ENCODE data around the gene ZNF484.
"Not testable (repeated sequence)": the region's sequence is repeated elsewhere in the genome, so short reads cannot be mapped to it uniquely, and the experiment has no call there.

The ZNF484 gene

DNA sequence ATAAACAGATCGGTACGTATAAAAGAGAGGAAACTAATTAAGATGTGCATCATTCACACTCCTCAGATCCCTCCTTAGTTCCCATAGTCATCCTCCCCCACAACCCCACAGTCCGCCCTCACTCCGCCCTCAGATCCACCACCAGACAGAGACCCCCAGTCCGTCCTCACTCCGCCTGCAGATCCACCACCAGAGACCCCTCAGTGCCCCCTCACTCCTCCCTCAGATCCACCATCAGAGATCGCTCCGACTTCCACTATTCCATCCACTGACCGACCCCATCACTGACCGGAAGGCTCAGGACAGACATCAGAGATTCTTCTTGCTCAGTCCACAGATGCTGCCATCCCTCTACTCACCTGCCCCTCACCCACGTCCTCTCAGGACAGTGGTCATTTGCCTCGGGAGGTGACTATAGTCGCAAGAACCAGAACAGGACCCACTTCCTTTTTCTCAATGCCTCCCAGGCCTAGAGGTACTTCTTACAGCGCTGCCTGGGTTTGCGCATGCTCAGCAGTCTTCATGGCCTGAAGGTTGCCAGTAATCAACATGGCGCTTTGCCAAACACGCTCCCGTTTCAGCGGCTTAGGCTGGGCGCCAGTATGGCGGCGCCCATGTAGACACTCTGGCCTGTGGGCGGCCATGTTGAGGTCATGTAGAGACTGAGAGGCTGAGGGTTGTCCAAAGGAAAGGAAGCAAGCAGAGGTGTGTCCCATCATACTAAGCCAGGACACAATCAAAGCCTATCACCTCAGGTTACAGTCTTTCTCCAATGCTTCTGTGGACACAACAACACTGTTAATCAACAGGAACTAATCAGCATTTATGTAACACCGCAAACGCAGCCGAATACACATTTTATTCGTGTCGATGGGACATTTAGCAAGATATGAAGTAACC lies at the start of gene ZNF484:
TSS of gene ZNF484 (minus strand) at position 508 of the 900 bp plus-strand sequence. CDS start 3,009 bp downstream, outside the sequence.
- peak; percentile 96 to 98 for DNase-seq

DNA sequence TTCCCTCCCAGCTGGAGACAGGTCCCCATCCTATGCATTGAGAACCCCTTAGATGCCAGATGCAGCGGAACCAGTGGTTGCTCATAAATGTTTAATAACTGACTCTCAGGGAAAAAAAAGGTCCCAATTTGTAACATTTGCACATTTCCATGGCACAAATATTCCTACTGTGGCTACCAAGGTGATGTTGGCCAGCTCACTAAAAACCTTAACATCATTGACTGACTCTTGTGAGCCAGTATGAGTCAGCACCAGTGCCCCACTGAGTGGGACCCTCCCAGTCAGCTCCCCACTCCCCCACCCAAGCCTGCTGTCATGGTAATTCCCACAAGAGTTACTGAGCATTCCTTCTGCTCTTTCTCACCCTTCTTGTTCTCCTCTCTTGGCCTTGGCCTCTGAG lies 42.6 kb upstream of the ZNF484 start:
- DNase-seq: no peak

DNA sequence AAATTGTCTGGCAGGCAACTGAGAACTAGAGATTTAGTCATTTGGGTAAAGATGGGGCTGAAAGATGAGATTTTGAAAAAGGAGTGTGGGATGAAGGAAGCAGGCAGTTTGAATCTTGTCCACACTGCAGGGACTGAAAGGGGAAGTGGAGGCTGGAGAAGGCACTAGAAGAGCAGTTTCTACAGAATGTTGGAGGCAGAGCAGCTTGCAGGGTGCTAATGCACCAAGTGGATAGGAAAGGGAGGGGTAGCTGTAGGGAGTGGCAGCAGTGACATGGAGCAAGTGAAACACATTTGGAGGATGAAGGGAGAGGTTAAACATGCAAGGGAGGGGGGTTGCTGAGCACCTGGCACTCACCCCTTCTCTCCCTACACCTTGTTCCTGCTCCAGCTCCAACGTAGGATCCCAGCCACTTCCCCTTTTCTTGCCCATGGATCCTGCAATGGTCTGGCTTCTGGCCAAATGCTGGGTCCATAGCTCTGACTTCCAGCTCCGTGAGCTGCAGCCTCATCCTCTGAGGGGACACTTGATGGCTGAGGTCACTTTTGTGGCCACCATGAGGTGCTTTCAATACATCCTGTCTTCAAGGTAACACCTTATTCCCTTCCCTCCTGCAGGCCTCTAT lies 39.5 kb upstream of the ZNF484 start:
- DNase-seq: no peak

DNA sequence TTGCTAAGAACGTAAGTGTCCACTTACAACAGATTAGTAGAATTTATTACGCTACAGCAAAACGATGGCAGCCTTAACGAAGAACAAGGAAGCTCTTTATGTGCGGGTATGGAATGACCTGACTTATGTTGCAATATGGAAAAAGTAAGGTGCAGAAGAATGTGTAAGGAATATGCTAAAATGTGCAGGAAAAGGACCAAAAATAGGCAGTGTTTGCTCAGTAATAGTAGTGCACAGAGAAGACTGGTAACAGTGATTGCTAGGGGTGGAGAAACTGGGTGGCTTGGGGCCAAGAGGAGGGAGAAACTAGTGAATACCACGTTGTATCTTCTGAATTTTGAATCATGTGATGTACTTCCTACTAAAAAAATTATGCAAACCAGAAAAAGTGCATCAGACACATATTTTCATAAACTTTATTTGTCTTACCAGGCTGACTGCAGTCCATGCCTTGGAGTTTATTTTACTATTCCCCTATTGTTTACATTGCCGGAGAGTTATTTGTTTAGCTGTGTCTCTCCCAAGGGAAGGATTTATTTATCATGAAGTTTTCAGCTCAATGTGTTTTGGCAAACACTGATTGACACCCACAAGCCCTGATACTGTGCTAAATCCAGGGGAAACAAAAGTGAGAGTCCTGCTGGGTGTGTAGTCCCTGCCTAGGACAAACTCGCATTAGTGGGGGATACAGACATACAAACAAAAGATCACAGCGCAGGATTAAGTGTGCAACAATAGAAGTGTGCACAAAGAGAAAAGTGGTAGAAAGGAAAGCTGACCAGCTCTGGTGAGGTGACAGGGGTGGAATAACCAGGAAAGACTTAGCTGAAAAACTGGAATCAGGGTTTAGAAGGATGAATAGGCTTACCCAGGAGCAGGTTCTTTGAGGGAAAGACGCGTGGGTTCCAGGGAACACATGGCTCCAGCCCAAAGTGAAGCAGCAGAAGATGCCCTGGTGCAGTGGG lies 34.0 kb upstream of the ZNF484 start:
- DNase-seq: no peak

GRCh38 chr9:92905137-92905536 lies 27.3 kb upstream of the ZNF484 start:
- not testable (repeated sequence) for DNase-seq

- no peak for DNase-seq
Measured at GRCh38 chr9:92897323-92897722, 19.5 kb upstream of the ZNF484 start.

DNA sequence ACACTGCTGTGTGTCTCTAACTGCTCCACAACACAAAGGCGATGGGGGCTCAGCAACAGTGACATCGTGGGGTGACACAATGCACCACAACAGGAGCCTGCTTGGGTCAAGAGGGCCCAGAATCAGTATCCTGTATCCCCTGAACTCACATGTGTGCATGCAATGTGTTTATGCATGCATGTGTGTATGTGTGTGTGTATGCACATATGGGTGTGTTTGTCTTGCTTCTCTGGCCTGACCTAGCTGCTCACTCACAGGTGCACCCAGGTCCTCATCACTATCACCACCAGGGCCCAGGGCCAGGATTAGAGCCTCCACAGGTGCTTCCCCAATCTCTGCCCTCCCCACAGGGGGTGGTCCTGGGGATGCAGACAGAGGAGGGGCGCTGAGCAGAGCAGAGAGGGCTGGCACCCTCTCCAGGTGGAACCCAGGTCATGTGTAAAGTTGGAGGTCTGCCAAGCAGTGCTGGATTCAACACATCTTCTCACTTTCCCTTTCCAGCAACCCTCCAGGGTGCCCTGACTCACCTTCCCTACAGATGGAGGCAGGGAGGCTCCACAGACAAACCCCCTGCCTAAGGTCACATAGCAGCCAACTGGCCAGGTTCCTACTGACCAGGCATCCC lies 18.1 kb upstream of the ZNF484 start:
- no peak for DNase-seq

DNA sequence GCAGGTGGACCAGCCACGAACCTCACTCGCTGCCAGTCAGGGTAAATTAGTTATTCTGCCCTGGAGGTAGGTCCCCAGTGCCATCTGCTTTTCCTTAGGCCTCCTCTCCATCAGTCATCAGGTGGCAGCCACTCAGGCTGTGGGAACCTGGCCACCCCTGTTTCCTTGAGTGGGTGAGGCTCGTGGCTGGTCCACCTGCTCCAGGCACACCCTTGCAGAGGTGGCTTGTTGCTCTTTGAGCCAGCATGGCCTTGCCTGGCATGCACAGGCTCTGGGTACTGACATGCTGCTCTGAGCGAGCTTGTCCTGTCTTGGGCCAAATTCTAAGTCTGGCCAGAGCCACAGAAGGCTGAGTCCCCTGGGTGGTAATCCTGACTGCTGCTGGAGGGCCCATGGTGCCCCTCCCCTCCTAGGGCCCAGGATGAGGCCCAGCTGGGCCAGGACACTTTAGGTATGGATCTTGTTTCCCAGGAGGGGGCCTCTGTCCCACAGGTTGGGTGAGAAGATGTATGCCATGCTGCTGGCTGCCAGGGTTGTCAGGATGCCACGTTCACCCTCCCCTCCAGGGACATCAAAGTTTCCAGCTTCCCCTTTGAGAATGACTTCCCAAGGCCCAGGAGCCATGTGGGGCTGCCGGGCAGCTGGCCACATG lies 17.0 kb upstream of the ZNF484 start:
- no peak for DNase-seq

DNA sequence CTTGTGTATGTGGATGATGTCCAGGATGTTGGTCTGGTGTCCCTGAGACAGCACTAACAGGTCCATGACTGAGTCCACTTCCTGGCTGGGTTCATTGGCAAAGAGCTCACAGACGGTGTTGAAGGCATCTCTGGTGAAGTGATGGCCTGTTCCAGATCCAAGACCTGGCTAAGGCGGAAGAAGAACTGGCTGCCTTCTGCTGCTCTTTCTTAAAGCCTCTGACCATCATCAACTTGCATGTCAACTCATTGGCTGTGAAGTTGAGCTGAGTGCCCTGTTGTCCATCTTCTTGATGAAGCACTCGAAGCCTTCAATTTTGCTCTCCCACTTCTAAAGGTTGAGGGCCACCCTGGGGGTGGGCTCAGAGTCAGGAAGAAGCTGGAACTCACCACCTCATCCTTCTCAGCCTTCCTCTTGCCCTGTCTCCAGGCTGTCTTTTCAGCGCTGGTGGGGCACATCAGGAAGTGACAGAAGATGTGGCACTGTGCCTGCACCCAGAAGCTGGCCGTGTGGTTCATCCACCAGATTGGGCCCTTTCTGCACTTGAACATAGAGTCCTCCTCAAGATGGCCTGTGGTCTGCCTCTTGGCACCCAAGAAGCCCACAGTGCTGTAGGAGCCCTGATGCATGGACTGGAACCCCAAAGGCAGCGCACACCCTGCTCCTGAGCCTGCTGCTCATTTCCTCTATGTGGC lies 16.2 kb upstream of the ZNF484 start:
- not testable (repeated sequence) for DNase-seq

DNA sequence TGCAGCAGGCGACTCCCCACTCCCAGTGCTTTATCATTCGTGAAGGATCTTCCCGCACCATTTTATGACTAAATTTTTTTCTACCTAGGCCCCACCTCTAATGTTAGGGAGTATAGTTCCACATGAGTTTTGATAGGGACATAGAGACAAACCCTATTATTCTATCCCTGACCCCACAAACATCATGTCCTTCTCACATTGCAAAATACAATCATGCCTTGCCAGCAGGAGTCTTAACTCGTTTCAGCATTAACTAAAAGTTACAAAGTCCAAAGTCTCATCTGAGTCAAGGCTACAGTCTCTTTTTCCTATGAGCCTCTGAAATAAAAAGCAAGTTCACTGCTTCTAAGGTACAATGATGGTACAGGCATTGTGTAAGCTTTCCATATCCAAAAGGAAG lies 14.4 kb upstream of the ZNF484 start:
- not testable (repeated sequence) for DNase-seq

GRCh38 chr9:92890761-92891160 lies 12.9 kb upstream of the ZNF484 start:
- no peak for DNase-seq

DNA sequence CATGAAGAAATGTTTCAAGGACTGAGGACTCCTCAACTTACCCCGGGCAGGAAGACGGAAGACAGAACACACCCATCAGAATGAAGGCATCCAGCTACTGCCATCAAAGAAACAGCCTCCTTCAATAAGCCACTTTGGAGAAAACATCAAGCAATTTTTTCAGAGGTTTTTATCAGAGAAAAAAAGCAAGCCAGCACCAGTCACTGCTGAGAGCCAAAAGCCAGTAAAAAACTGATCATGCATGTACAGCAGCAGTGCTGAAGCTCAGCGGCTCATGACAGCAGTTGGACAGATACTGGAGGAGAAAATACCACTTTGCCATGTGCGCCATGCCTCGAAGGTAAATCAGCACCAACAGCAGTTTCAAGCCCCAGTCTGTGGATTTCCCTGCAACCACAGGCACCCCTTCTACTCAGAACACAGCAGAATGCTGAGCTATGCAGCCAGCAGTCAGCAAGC lies 10.1 kb upstream of the ZNF484 start:
- no peak for DNase-seq

GRCh38 chr9:92886846-92887610 lies 9.2 kb upstream of the ZNF484 start:
- DNase-seq: not testable (repeated sequence)

- not testable (repeated sequence) for DNase-seq
Measured at GRCh38 chr9:92883666-92884405, 6.0 kb upstream of the ZNF484 start.

- DNase-seq: no peak
Measured at GRCh38 chr9:92882276-92882675, 4.4 kb upstream of the ZNF484 start.

GRCh38 chr9:92875373-92875772 lies 2.5 kb downstream of the ZNF484 start:
- no peak for DNase-seq

GRCh38 chr9:92870289-92870688 lies 7.5 kb downstream of the ZNF484 start:
- DNase-seq: no peak

GRCh38 chr9:92866600-92866999 lies 11.2 kb downstream of the ZNF484 start:
- not testable (repeated sequence) for DNase-seq

DNA sequence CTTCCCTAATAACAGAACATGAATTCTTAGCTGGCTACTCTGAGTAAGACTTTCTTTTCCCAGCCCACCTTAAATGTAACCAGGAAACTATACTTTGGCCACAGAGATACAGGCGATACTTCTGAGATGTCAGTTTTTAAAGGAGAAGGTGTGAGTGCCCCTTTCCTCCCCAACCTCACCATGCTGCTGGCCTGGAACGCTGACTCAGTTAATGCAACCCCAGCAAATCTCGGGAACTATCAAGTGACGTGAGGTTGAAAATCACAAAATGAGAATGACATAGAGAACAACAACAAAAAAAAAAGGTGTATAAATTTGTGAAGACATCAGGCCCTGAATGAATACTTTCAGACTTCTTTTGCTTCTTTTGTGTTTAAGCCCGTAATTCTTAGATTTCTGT lies 13.7 kb downstream of the ZNF484 start:
- DNase-seq: no peak

GRCh38 chr9:92860867-92861266 lies 17.0 kb downstream of the ZNF484 start:
- no peak for DNase-seq

Data from SW 1271 (cell line).